PC-9 (cell line): ENCODE measurements around the gene RBM38. TPM values are rescaled to one million over a fixed set of nuclear protein-coding genes. Genes with fewer than 3 reads are reported as not detected.

Experiments used
- BruUV-seq: library from RNA; stranded (reverse); fragments of 400-500 nt; replicated peaks from 2 replicates; lab custom pipeline; 2021; lab: Mats Ljungman, UMichigan
- CTCF ChIA-PET: fragments of 300-600 bp; sonication (Branson Sonifier 250); formaldehyde crosslinking; loops from one replicate; lab custom pipeline; 2022; ENCODE audit warnings: antibody characterized with exemption; lab: Charles Lee
- POLR2A ChIA-PET: fragments of 300-600 bp; sonication (Branson Sonifier 250); formaldehyde crosslinking; loops from one replicate; lab custom pipeline; 2022; ENCODE audit warnings: antibody characterized with exemption; ENCODE audit not compliant: unreplicated experiment; lab: Charles Lee
- DNase-seq, 2 experiments: peaks; one replicate each; pipeline versions ENCODE4 v3.0.0 to v3.0.0-alpha.2; 2015 to 2022; ENCODE audit warnings: mixed read lengths in 1 of 2
- H2AFZ ChIP-seq: fragments of 200-600 bp; sonication (generic); 2 replicates; pipeline ENCODE4 v1.8.1; 2017; ENCODE audit warnings: antibody characterized with exemption
- H3F3A ChIP-seq: fragments of 200-600 bp; sonication (generic); 2 replicates; pipeline ENCODE4 v1.8.1; 2017; ENCODE audit warnings: antibody characterized with exemption, mild to moderate bottlenecking, low read depth; ENCODE audit not compliant: insufficient read depth
- H3K27ac ChIP-seq: fragments of 200-600 bp; sonication (generic); 2 replicates; pipeline ENCODE4 v1.6.1; 2016; ENCODE audit warnings: mixed run types
- H3K27me3 ChIP-seq: fragments of 200-600 bp; sonication (generic); 2 replicates; pipeline ENCODE4 v1.6.1; 2016; ENCODE audit warnings: low read depth, mixed run types; ENCODE audit not compliant: insufficient read depth
- H3K36me3 ChIP-seq: fragments of 200-600 bp; sonication (generic); 2 replicates; pipeline ENCODE4 v1.6.1; 2016; ENCODE audit warnings: low read depth, mixed run types
- H3K4me1 ChIP-seq: fragments of 200-600 bp; sonication (generic); replicated peaks from 2 replicates; pipeline ENCODE4 v1.6.1; 2016; ENCODE audit warnings: mixed run types; ENCODE audit not compliant: insufficient read depth
- H3K4me2 ChIP-seq: fragments of 200-600 bp; sonication (generic); 2 replicates; pipeline ENCODE4 v1.6.1; 2017; ENCODE audit warnings: mixed run types
- H3K4me3 ChIP-seq: fragments of 200-600 bp; sonication (generic); 2 replicates; pipeline ENCODE4 v1.6.1; 2016; ENCODE audit warnings: mixed run types
- H3K79me2 ChIP-seq: fragments of 200-600 bp; sonication (generic); 2 replicates; pipeline ENCODE4 v1.6.1; 2017; ENCODE audit warnings: low read depth, mixed run types
- H3K9me2 ChIP-seq: fragments of 200-600 bp; sonication (generic); 2 replicates; pipeline ENCODE4 v1.8.1; 2017; ENCODE audit warnings: mild to moderate bottlenecking; ENCODE audit not compliant: insufficient read depth
- H3K9me3 ChIP-seq: fragments of 200-600 bp; sonication (generic); 2 replicates; pipeline ENCODE4 v1.8.1; 2016; ENCODE audit warnings: low read depth; ENCODE audit not compliant: insufficient read depth
- H4K20me1 ChIP-seq: fragments of 200-600 bp; sonication (generic); 2 replicates; pipeline ENCODE4 v1.8.1; 2017; ENCODE audit not compliant: insufficient read depth
- EZH2 ChIP-seq: fragments of 200-600 bp; sonication (generic); IDR thresholded peaks from 2 replicates; pipeline ENCODE4 v1.8.0; 2017; ENCODE audit warnings: antibody characterized with exemption, low read depth
- intact Hi-C: fragments of 100-400 bp; cut with micrococcal nuclease; formaldehyde crosslinking; loops from one replicate; pipeline ENCODE4 v1.10.0; 2022; ENCODE audit not compliant: unreplicated experiment
- total RNA-seq: library from RNA; stranded (reverse); gene quantifications from 2 replicates; pipeline ENCODE4 v1.2.3, GENCODE V29; 2021
- TF ChIP-seq, protein P1 (sequence below): fragments of 200-600 bp; sonication (generic); conservative IDR thresholded peaks from 2 replicates; pipeline ENCODE4 v1.6.1; 2017; ENCODE audit warnings: mixed run types, antibody characterized with exemption, mild to moderate bottlenecking, moderate library complexity

The RBM38 gene
- total RNA-seq, 1 experiment from 2014 or later = 25.6 TPM

DNA sequence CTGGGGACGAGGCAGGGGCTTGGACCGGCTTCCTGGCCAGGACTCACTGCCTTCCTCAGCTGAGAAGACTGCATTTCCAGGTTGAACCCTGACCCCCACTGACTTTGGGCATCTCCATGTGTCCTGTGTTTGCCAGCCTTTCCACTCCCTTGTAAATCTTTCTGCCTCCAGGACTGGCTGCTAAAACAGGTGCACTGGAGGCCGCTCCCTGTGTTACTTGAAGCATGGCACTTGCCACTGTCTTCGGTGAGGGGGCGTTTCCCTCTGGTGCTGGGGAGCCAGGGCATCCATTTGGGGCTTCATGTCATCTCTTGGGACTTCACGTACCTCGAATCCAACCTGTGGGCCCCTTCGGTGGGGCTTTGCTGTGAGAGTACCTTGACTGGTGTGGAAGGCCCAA lies 6.7 kb upstream of the RBM38 start:
- no peak overlapping the region for H3K4me2 ChIP-seq
- no peaks in the 10 kb centered on the region for H3K27me3 ChIP-seq
- H3K9me2 ChIP-seq = no peaks in the 10 kb centered on the region
- no peaks in the 10 kb centered on the region for H3K36me3 ChIP-seq
- ChIA-PET CTCF (no interaction called here), POLR2A (no interaction called here)
- H3K4me1 ChIP-seq = peaks cover 2% of the 10 kb centered on the region
- H4K20me1 ChIP-seq = peaks cover 5% of the 10 kb centered on the region; the same call in 1 of the 2 replicates
- DNase-seq = no peak
- H3F3A ChIP-seq = peaks cover 25% of the 10 kb centered on the region
- no peak overlapping the region for H3K27ac ChIP-seq
- TF ChIP-seq, protein P1, sequence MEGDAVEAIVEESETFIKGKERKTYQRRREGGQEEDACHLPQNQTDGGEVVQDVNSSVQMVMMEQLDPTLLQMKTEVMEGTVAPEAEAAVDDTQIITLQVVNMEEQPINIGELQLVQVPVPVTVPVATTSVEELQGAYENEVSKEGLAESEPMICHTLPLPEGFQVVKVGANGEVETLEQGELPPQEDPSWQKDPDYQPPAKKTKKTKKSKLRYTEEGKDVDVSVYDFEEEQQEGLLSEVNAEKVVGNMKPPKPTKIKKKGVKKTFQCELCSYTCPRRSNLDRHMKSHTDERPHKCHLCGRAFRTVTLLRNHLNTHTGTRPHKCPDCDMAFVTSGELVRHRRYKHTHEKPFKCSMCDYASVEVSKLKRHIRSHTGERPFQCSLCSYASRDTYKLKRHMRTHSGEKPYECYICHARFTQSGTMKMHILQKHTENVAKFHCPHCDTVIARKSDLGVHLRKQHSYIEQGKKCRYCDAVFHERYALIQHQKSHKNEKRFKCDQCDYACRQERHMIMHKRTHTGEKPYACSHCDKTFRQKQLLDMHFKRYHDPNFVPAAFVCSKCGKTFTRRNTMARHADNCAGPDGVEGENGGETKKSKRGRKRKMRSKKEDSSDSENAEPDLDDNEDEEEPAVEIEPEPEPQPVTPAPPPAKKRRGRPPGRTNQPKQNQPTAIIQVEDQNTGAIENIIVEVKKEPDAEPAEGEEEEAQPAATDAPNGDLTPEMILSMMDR = no peak
- no peak for TF ChIP-seq EZH2
- no peaks in the 10 kb centered on the region for H3K9me3 ChIP-seq
- intact Hi-C loops = loop anchor here (5.0 kb wide), 2 partner anchors 208 to 823 kb away; no protein-coding TSS in a partner anchor
- H3K79me2 ChIP-seq = no peaks in the 10 kb centered on the region
- H3K4me3 ChIP-seq = no peak overlapping the region
- H2AFZ ChIP-seq = no peak overlapping the region
- BruUV-seq = no TSS peak

DNA sequence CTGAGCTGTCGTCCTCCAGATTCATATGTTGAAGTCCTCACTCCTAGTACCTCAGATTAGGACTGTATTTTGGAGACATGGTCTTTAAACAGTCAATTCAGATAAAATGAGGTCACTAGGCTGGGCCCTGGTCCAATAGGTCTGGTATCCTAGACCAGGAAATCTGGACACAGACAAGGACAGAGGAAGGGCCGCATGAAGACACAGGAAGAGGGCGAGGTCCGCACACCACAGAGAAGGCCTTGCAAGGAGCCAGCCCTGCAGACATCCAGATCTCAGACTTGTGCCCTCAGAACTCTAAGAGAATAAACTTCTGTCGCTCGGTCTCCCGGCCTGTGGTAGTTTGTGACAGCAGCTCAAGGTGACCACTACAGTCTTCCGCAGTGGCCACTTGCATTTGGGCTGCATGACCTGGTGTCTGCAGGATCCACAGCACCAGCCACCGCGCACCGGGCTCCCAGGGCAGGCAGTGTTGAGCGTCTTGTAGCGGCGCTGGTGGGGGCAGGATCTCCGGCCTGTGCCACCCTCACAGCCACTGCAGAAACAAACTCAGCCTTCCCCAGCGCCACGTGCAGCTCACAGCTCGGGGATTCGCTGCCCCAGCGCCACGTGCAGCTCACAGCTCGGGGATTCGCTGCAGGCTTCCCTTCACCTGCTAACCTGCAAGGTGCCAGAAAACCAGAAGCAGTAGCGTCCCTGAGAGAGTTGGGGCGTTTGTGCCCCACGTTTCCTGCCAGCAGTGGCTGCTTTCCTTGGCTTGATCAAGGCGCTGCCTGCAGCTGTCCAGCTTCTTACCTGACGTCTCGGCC lies 6.0 kb upstream of the RBM38 start:
- BruUV-seq = no TSS peak
- Histone ChIP-seq H4K20me1 (peaks cover under 1% of the 10 kb centered on the region; the same call in 1 of the 2 replicates), H3K27me3 (no peaks in the 10 kb centered on the region), H3F3A (peaks cover 19% of the 10 kb centered on the region), H3K4me2 (no peak overlapping the region), H3K4me3 (no peak overlapping the region), H3K79me2 (no peaks in the 10 kb centered on the region), H3K9me2 (no peaks in the 10 kb centered on the region), H3K9me3 (no peaks in the 10 kb centered on the region), H3K36me3 (no peaks in the 10 kb centered on the region), H2AFZ (no peak overlapping the region), H3K4me1 (peaks cover 6% of the 10 kb centered on the region), H3K27ac (no peak overlapping the region)
- CTCF ChIA-PET = no interaction called here
- POLR2A ChIA-PET = no interaction called here
- intact Hi-C loops = loop anchor here (5.0 kb wide), 2 partner anchors 207 to 822 kb away; no protein-coding TSS in a partner anchor
- DNase-seq = no peak
- TF ChIP-seq, protein P1 = no peak
- no peak for TF ChIP-seq EZH2

GRCh38 chr20:57385940-57386339 lies 5.3 kb upstream of the RBM38 start:
- Histone ChIP-seq H3K9me2 (no peaks in the 10 kb centered on the region), H3K9me3 (no peaks in the 10 kb centered on the region), H3K4me1 (peaks cover 6% of the 10 kb centered on the region), H3K79me2 (no peaks in the 10 kb centered on the region), H3K4me2 (no peak overlapping the region), H3K36me3 (no peaks in the 10 kb centered on the region), H3K4me3 (no peak overlapping the region), H2AFZ (no peak overlapping the region), H4K20me1 (no peaks in the 10 kb centered on the region; the same call in 1 of the 2 replicates), H3F3A (peaks cover 13% of the 10 kb centered on the region), H3K27me3 (no peaks in the 10 kb centered on the region), H3K27ac (no peak overlapping the region)
- POLR2A ChIA-PET = no interaction called here
- BruUV-seq = no TSS peak
- CTCF ChIA-PET = interaction anchor here (0.6 kb wide), 1 partner anchor 110 kb away, joined by 24 read pairs; no protein-coding TSS in a partner anchor
- DNase-seq = no peak
- intact Hi-C loops = no loop called here
- TF ChIP-seq, protein P1 = no peak
- TF ChIP-seq EZH2 = no peak
